ENCODE data around the gene SLC39A11. TPM values are rescaled to one million over a fixed set of nuclear protein-coding genes. Genes with fewer than 3 reads are reported as not detected.
"Not testable (repeated sequence)": the region's sequence is repeated elsewhere in the genome, so short reads cannot be mapped to it uniquely, and the experiment has no call there.

Gene SLC39A11
- total RNA-seq, 1 donor from 2014 or later, result 34.8 TPM

GRCh38 chr17:72937707-72938106, 154.8 kb downstream of the SLC39A11 start:
- POLR2A ChIA-PET, result no interaction called here

GRCh38 chr17:72937254-72937653, 155.2 kb downstream of the SLC39A11 start:
- DNase-seq; intact Hi-C loops (cut with micrococcal nuclease); H3K4me1 Mint-ChIP-seq; H3K27me3 Mint-ChIP-seq; CTCF ChIA-PET; POLR2A ChIA-PET; H3K9me3 Mint-ChIP-seq; H3K27ac Mint-ChIP-seq; H3K4me3 Mint-ChIP-seq; ATAC-seq (ENCODE audit: low read depth): not testable (repeated sequence)
- H3K36me3 Mint-ChIP-seq (ENCODE audit: low read depth), result peaks cover 17% of the 10 kb centered on the region

More at GRCh38 chr17:72937707-72938106, 154.8 kb downstream of the SLC39A11 start:
- DNase-seq (no peak), ATAC-seq (ENCODE audit: low read depth) (no peak)
- Mint-ChIP-seq H3K27me3 (no peaks in the 10 kb centered on the region), H3K4me3 (no peak overlapping the region), H3K9me3 (no peaks in the 10 kb centered on the region), H3K27ac (no peak overlapping the region), H3K36me3 (ENCODE audit: low read depth) (peaks cover 21% of the 10 kb centered on the region), H3K4me1 (no peaks in the 10 kb centered on the region)
- TF ChIP-seq CTCF (IDR thresholded peaks at IDR 0.05), result no peak
- CTCF ChIA-PET, result no interaction called here
- intact Hi-C loops (cut with micrococcal nuclease), result no loop called here

GRCh38 chr17:72935984-72936383, 156.5 kb downstream of the SLC39A11 start:
- TF ChIP-seq CTCF (IDR thresholded peaks at IDR 0.05), result no peak
- DNase-seq, result no peak
- ChIA-PET POLR2A (no interaction called here), CTCF (no interaction called here)
- ATAC-seq (ENCODE audit: low read depth), result no peak
- intact Hi-C loops (cut with micrococcal nuclease), result no loop called here
- Mint-ChIP-seq H3K4me1 (peaks cover 8% of the 10 kb centered on the region), H3K27me3 (no peaks in the 10 kb centered on the region), H3K9me3 (no peaks in the 10 kb centered on the region), H3K36me3 (ENCODE audit: low read depth) (peaks cover 17% of the 10 kb centered on the region), H3K27ac (no peak overlapping the region), H3K4me3 (no peak overlapping the region)

- H3K9me3 Mint-ChIP-seq, result no peaks in the 10 kb centered on the region
- ATAC-seq (ENCODE audit: low read depth) (no peak), DNase-seq (no peak)
- CTCF ChIA-PET, result no interaction called here
- peaks cover 10% of the 10 kb centered on the region for H3K4me1 Mint-ChIP-seq
- no peaks in the 10 kb centered on the region for H3K27me3 Mint-ChIP-seq
- no peak overlapping the region for H3K4me3 Mint-ChIP-seq
- intact Hi-C loops (cut with micrococcal nuclease), result no loop called here
- POLR2A ChIA-PET, result no interaction called here
- no peak overlapping the region for H3K27ac Mint-ChIP-seq
- no peak for TF ChIP-seq CTCF (IDR thresholded peaks at IDR 0.05)
- H3K36me3 Mint-ChIP-seq (ENCODE audit: low read depth), result peaks cover 14% of the 10 kb centered on the region
These were observed 157.6 kb downstream of the SLC39A11 start for GRCh38 chr17:72934927-72935326.

- DNase-seq, result no peak
- no peaks in the 10 kb centered on the region for H3K9me3 Mint-ChIP-seq
- intact Hi-C loops (cut with micrococcal nuclease), result no loop called here
- ChIA-PET POLR2A (no interaction called here), CTCF (no interaction called here)
- H3K4me3 Mint-ChIP-seq, result no peak overlapping the region
- ATAC-seq (ENCODE audit: low read depth), result no peak
- no peaks in the 10 kb centered on the region for H3K27me3 Mint-ChIP-seq
- H3K4me1 Mint-ChIP-seq, result peaks cover 10% of the 10 kb centered on the region
- peaks cover 9% of the 10 kb centered on the region for H3K36me3 Mint-ChIP-seq (ENCODE audit: low read depth)
- no peak overlapping the region for H3K27ac Mint-ChIP-seq
- no peak for TF ChIP-seq CTCF (IDR thresholded peaks at IDR 0.05)
These were observed 160.9 kb downstream of the SLC39A11 start for GRCh38 chr17:72931635-72932034.

- Mint-ChIP-seq H3K27me3 (no peaks in the 10 kb centered on the region), H3K36me3 (ENCODE audit: low read depth) (peaks cover 6% of the 10 kb centered on the region), H3K9me3 (no peaks in the 10 kb centered on the region), H3K4me1 (peaks cover 10% of the 10 kb centered on the region), H3K4me3 (no peak overlapping the region), H3K27ac (no peak overlapping the region)
- intact Hi-C loops (cut with micrococcal nuclease), result no loop called here
- DNase-seq (no peak), ATAC-seq (ENCODE audit: low read depth) (no peak)
- CTCF ChIA-PET, result no interaction called here
- POLR2A ChIA-PET, result no interaction called here
- TF ChIP-seq CTCF (IDR thresholded peaks at IDR 0.05), result no peak
These were observed 161.3 kb downstream of the SLC39A11 start for GRCh38 chr17:72931163-72931562.
